ENCODE measurements around the gene PBX1.
"Not testable (repeated sequence)": the region's sequence is repeated elsewhere in the genome, so short reads cannot be mapped to it uniquely, and the experiment has no call there.

The PBX1 gene

DNA sequence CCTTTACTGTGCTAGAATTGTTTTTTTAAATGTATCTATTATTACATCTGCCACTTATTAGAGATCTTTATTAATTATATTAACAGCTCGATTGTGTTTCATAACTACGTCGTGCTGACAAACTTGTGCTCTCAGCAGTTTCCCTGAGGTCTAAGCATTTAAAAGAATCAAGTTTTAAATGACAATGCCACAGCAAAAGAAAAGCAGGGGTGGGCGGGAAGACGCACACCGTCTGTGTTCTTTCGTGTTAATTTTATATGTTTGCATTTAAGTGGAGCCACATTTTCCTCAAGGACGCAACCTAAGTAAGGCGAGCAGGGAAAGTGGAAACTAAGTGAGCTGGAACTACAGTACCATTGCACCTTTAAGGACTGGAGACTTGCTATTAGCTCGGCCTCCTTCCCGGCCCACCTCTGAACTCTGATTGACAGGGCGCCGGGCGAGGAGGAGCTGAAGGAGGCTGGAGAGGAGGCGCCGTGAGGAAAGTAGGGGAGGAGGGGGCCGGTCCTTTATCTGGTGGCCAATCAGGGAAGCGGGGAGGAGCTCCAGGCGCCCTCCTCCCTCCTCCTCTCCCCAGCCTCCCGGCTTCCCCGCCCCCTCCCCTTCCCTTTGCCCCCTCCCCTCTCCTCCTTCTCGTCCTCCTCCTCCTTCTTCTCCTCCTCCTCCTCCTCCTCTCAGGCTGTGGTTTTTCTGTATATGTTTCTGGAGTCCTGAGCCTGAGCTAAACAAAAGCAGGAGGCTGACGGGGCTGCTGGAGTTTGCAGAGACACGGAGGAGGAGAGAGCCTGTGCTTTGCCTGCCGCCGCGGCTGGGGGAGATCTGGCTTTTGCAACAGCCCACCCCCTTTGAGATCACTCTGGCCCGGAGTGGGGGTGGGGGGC is at the start of gene PBX1:
TSS of gene PBX1 (plus strand) at position 724 of the 881 bp plus-strand sequence.
- in situ Hi-C loops (cut with MboI; ENCODE audit: low sequenced_read_pairs): no loop called here

GRCh38 chr1:164510435-164510834 is 48.5 kb upstream of the PBX1 start:
- in situ Hi-C loops (cut with MboI; ENCODE audit: low sequenced_read_pairs): no loop called here

DNA sequence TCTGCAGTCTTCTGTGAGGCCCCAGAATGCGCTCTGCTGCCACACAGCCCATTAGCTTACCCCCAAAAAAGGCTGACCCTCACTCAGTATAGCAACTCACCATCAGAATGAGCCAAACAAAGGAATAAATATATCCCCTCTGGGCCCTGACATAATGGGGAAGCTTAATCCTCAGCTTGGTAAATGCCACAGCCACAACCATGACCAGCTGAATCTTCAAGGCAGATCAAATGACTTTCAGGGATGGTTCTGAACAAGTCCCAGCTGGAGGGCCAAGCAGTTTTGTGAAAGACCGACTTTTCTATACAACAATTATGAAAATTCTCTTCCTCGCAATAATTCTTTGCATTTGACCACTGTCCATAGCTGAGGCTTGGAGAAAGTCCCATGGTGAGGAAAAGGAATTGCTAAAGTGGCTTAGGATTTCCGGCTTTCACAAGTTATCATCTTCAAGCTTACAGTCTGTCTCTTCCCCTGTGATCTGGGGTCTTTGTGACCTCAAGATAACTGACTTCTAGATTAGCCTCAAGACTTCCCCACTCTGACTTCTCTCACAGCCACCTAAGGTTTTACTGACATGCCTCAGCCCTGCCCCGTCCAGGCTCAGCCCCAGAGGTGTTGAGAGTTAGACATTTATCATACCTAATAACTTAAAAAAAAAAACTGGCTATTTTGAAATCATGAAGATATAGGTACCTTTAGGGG is 47.8 kb upstream of the PBX1 start:
- in situ Hi-C loops (cut with MboI; ENCODE audit: low sequenced_read_pairs): no loop called here

DNA sequence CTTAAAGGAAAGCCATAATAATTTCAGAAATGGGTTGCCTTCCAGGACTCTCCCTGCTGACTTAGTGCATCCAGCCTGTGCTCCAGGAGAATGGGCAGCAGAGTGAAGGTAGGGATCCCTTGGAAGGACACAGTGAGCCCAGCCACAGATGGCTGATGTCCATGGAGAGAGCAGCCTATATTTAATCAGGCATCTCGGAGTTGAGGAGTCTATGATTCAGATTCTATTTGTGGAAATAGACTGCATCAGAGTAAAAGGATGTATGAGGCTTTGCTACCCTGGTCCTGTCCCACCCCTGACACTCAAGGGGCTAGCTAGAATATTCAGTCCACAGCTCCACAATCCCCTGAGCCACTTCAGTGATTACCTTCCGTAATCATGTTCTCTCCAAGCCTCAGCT is 43.8 kb upstream of the PBX1 start:
- in situ Hi-C loops (cut with MboI; ENCODE audit: low sequenced_read_pairs): no loop called here

DNA sequence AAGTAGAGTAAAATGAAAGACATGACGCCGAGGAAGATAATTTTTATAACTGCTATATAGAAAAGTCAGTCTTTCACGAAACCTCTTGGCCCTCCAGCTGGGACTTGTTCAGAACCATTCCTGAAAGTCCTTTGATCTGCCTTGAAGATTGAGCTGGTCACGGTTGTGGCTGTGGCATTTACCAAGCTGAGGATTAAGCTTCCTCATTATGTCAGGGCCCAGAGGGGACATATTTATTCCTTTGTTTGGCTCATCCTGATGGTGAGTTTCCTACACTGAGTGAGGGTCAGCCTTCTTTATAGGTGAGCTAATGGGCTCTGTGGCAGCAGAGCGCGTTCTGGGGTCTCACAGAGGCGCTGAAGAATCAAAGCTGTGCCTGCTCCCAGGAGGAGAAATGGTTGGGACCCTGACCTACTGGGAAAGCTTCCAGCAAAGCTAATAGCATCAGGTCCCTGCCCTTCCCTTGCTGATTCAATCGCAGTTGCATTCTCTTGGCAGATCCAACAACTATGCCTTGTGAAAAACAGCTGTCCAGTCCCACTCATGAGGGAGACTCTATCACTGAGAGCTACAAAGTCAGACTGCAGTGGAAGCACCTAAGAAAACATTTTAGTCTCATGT is 43.2 kb upstream of the PBX1 start:
- in situ Hi-C loops (cut with MboI; ENCODE audit: low sequenced_read_pairs): no loop called here

- in situ Hi-C loops (cut with MboI; ENCODE audit: low sequenced_read_pairs): no loop called here
Measured at GRCh38 chr1:164516591-164516990, 42.4 kb upstream of the PBX1 start.

DNA sequence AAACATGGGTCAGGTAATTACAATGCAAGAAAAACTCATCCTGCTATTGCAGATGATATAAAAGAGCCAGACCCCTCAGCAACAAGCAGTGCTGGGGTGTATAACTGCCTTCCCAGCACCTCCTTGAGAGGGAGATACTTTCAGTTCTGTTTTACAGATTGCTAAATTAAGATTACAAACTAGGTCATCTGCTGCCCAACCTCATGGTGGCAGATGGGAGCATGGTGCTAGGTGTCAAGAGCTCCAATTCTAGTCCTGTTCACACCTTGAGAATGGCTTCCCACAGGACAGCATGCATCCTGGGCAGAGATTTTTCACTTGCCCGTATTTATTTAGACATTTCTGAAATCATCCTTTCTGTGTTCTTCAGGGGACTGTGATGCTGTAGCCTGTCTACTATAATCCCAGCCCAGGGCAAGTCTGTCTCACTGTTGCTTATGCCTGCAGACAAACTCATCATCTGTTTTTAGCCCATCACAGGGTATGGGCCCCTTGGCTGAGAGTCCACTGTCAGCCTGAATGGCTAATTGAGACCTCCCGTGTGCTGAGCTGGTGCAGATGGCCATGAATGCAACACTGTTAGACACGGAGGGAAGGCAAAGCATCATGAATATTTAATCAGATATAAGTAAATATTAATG is 40.2 kb upstream of the PBX1 start:
- in situ Hi-C loops (cut with MboI; ENCODE audit: low sequenced_read_pairs): no loop called here

- in situ Hi-C loops (cut with MboI; ENCODE audit: low sequenced_read_pairs): no loop called here
Measured at GRCh38 chr1:164519426-164519825, 39.6 kb upstream of the PBX1 start.

DNA sequence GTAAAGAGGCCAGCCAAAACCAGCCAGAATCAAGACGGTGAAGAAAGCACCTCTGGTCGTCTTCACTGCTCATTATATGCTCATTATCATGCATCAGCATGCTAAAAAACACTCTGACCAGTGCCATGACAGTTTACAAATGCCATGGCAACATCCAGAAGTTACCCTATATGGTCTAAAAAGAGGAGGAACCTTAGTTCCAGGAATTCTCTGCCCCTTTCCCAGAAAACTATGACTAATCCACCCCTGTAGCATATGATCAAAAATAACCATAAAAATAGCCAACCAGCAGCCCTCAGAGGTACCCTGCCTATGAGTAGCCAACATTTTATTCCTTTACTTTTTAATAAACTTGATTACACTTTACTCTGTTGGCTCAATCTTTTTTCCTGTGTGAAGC is 34.2 kb upstream of the PBX1 start:
- in situ Hi-C loops (cut with MboI; ENCODE audit: low sequenced_read_pairs): no loop called here

DNA sequence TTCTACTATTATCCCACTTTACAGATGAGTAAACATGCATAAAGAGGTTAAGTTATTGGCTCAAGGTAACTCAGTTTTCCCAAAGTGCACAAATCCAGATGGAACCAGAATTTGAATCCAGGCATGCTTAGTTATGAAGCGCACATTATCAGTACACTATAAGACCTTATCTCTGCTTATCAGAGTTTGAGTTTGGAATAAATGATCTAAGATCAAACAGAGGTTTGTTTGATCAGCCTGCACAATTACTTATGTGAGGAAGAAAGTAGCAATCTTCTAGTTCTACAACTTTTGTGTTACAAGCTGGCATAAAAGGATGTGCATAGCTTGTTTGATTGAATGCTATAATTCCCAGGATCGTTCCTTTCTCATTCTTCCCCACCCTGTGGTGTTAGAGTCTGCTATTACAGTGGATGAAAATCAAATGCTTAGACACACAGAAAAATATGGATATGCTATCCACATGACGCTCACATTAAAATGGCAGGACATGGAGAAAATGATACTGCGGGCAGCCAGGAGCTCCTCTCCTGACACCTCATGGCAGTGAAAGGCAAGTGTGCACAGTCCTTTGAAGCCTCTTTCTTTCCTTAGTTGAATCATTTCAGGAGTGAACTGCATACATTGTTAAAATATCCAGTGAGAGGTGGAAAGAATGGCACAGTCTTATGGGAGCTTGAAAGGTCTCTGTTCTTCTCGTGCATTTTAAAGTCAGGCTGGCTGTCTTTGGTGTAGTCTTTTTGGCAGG is 23.9 kb upstream of the PBX1 start:
- in situ Hi-C loops (cut with MboI; ENCODE audit: low sequenced_read_pairs): no loop called here

GRCh38 chr1:164552463-164552988 is 6.5 kb upstream of the PBX1 start:
- in situ Hi-C loops (cut with MboI; ENCODE audit: low sequenced_read_pairs): not testable (repeated sequence)

- in situ Hi-C loops (cut with MboI; ENCODE audit: low sequenced_read_pairs): no loop called here
Measured at GRCh38 chr1:164557270-164557669, 1.7 kb upstream of the PBX1 start.

GRCh38 chr1:164559342-164560051 is 513 bp downstream of the PBX1 start:
- in situ Hi-C loops (cut with MboI; ENCODE audit: low sequenced_read_pairs): no loop called here

GRCh38 chr1:164560121-164560541 is 1.1 kb downstream of the PBX1 start:
- in situ Hi-C loops (cut with MboI; ENCODE audit: low sequenced_read_pairs): no loop called here

- in situ Hi-C loops (cut with MboI; ENCODE audit: low sequenced_read_pairs): no loop called here
Measured at GRCh38 chr1:164560556-164560955, 1.6 kb downstream of the PBX1 start.

DNA sequence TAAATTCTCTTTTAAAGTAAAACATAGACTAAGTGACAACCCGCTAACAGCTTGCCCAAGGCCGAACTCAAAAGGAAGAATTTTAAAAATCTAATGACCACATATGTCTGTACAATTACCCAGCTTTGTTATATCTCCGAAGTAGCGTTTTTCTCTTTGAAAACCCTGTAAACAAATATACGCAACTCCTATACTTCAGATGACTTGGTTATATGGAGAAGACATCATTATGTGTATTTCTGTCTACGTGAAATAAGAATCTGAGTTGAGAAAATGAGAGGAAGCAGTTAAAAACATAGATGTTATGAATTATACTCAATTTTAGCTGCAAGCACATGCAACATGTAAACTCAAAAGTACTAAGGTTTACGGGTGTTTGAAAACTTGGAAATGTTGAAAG is 2.0 kb downstream of the PBX1 start:
- in situ Hi-C loops (cut with MboI; ENCODE audit: low sequenced_read_pairs): no loop called here

DNA sequence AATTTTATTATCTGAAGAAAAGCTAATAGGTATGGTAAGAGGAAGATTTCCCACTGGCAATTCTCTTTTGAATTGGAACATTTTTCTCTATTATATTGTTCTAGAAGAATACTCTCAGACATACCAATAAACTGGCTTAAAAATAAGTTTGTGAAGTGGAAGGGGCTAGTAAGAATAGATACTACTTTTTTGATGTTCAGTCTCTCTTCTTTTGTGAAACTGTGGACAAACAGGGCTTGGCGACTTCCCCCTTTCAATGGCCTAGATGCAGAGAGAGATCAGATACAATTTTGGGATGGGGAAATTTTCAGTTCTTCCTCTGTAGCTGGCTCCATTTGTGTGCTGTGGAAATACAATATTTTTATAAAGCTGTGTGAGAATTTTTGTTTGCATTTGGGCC is 2.5 kb downstream of the PBX1 start:
- in situ Hi-C loops (cut with MboI; ENCODE audit: low sequenced_read_pairs): no loop called here

DNA sequence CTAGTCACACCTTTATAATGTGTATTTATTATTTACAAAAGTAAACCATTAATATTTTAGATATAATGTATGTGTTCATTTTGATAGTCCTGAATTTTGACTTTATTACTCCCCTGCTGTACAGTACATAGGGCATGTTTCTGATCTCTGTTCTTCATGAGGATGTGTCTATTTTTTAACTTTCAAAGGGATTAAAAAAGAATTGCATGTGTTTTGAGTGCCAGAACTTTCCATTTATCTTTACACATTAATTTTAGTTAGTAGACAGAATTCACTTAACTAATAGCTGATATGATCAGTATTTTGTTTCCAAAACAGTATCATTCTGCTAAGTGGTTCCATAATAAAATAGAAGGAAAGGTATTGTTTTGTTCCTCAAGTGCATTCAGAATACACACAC is 3.1 kb downstream of the PBX1 start:
- in situ Hi-C loops (cut with MboI; ENCODE audit: low sequenced_read_pairs): no loop called here

- in situ Hi-C loops (cut with MboI; ENCODE audit: low sequenced_read_pairs): no loop called here
Measured at GRCh38 chr1:164562511-164562910, 3.5 kb downstream of the PBX1 start.

Data from HL-60/S4 treated with retinoic acid at 250 ng/mL for 4 days and 3 days (cell line).